Lower leg skin (tissue), 3 donors: ENCODE measurements around the gene MTHFSD.

Source experiments
- POLR2A ChIP-seq, 2 donors: fragments of 450-650 bp; IDR thresholded peaks; one replicate each; pipeline ENCODE4 v1.6.1; 2016 to 2017; ENCODE audit warnings: antibody characterized with exemption in 2 of 2, mild to moderate bottlenecking in 1 of 2, moderate library complexity in 1 of 2
- TF ChIP-seq, protein P1 (sequence below), 3 donors: fragments of 450-650 bp; IDR thresholded peaks; one replicate each; pipeline ENCODE4 v1.5.1; 2016; ENCODE audit warnings: antibody characterized with exemption in 3 of 3, mild to moderate bottlenecking in 3 of 3, moderate library complexity in 2 of 3

DNA sequence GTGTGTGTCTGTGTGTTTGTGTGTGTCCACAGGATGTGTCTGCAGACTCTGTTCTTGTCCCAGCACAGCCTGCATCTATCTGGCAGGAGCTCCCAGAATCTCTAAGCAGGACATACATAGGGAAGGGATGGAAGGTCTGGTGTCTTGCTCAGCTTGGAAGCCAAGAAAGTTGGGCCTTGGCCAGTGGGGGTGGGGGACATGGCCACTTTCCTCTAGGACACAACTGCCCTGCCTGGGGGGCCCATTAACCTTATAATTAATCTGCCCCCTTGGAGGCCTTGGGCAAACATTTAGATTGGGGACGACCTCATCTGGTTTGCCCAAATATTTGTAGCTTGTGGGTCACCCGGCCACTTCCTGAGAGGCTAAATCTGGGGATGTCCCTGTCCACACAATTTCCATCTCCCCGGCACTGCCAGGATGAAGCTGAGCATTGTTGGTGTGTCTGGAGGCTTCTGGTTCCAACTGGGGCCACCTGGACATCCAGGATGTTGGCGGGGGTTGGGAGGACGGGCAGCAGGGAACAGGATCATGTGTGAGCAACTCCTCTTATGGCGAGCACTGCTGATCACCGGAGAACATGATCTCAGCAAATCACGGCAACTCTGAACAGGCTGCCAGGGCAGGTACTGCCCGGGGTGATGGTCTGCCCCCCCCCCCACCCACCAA is 61.9 kb downstream of the MTHFSD start:
- TF ChIP-seq, protein P1, sequence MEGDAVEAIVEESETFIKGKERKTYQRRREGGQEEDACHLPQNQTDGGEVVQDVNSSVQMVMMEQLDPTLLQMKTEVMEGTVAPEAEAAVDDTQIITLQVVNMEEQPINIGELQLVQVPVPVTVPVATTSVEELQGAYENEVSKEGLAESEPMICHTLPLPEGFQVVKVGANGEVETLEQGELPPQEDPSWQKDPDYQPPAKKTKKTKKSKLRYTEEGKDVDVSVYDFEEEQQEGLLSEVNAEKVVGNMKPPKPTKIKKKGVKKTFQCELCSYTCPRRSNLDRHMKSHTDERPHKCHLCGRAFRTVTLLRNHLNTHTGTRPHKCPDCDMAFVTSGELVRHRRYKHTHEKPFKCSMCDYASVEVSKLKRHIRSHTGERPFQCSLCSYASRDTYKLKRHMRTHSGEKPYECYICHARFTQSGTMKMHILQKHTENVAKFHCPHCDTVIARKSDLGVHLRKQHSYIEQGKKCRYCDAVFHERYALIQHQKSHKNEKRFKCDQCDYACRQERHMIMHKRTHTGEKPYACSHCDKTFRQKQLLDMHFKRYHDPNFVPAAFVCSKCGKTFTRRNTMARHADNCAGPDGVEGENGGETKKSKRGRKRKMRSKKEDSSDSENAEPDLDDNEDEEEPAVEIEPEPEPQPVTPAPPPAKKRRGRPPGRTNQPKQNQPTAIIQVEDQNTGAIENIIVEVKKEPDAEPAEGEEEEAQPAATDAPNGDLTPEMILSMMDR (IDR thresholded peaks at IDR 0.05) = no peak
- no peak for TF ChIP-seq POLR2A (IDR thresholded peaks at IDR 0.05)
